GM13977 (cell line): ENCODE measurements around the gene EXOSC7.

ENCODE experiments used
- DNase-seq: peaks from one replicate; pipeline ENCODE4 v3.0.0; 2012; ENCODE audit warnings: low spot score
- CTCF ChIP-seq: IDR thresholded peaks from 2 replicates; pipeline ENCODE4 v1.5.1; 2012; ENCODE audit warnings: mild to moderate bottlenecking, control low read depth; ENCODE audit not compliant: insufficient read depth; ENCODE audit errors: extremely low read depth, missing control alignments
- in situ Hi-C: fragments of 300-500 bp; cut with MboI; formaldehyde crosslinking; loops from one replicate; pipeline ENCODE4 v1.12.0; 2022; ENCODE audit warnings: low sequenced_read_pairs, low pct_unique_long_range_greater_than_20kb, mixed read lengths, inconsistent platforms; ENCODE audit not compliant: unreplicated experiment

The EXOSC7 gene

DNA sequence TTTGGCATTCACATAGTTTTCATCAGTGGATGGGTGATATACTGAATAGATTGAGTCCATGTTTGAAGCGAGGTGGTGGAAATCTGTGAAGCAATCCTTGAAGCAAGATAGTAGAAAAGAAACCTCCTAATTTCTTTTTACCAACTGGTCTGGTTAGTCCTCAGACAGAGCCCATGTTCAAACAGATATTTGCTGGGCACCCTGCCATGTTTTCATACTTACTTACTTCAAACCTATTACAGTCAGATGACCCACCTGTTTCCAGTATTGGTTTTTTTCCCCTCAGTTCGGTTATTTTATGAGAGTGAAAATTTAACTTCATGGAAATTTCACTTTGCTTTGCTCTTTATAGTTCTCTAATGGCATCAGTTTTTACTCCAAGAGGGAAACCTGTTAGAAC is 23.7 kb downstream of the EXOSC7 start:
- DNase-seq: no peak
- TF ChIP-seq CTCF: no peak
- in situ Hi-C loops: no loop called here

- no peak for DNase-seq
- TF ChIP-seq CTCF: no peak
- in situ Hi-C loops: no loop called here
Observed at GRCh38 chr3:45000823-45001222, 24.8 kb downstream of the EXOSC7 start.

DNA sequence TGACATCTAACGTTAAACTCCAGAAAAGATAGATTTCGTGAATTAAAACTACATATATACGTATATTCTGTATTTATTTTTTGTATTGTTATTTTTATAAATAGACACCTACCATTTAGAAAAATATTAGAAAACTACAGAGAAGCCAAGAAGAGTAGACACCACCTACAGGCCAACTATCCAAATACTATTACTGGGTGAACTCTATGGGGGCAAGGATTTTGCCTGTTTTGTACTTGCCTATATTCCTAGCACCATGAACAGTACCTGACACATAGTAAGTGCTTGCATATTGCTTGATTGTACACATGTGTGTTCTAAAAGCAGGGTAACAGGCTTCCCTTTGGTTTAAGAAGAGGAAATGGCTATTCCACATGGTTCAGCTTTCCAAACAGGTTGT is 25.7 kb downstream of the EXOSC7 start:
- TF ChIP-seq CTCF: no peak
- in situ Hi-C loops: no loop called here
- no peak for DNase-seq

DNA sequence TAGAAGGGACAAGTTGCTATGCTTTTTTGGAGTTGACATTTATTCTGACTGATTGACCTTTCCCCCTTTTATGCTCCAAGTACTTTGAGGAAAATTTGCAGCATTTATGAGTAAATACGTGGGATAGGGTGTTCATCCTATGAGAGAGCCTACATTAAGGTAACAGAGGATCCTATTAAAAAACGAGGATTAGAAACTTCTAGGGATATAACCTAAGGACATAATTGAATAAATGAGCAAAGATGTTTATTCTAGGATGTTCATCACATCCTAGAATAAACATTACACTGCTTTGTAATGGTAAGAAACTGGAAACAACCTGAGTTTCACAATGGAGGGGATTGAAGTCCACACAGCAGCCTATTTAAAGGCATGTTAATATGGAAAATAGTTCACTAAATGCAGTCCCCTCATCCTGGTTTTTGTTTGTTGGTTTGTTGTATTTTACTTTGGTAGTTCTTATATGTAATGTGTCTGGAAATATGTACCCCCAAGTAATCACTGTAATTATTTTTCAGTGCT is 26.2 kb downstream of the EXOSC7 start:
- TF ChIP-seq CTCF: no peak
- DNase-seq: no peak
- in situ Hi-C loops: no loop called here

GRCh38 chr3:45002720-45003119 is 26.7 kb downstream of the EXOSC7 start:
- DNase-seq: no peak
- no peak for TF ChIP-seq CTCF
- in situ Hi-C loops: no loop called here

DNA sequence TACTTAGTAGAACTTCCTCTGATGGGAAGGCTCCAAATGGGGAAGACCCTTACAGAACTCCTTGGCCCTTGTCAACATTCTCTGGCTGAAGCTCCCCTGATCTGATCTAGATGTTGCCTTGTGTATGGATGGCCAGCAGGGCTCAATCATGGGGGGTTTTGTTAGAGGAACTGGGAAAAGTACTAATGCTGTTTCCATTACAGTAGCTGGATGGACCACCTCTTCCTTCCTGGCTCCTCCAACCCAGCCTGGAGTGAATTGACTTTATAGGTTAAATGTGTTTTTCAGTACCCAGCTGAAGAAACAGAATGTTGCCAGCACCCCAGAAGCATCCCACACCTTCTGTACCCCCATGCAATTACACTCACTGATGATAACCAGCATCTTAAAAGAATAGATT is 27.4 kb downstream of the EXOSC7 start:
- no peak for TF ChIP-seq CTCF
- no peak for DNase-seq
- in situ Hi-C loops: no loop called here

GRCh38 chr3:45003859-45004258 is 27.8 kb downstream of the EXOSC7 start:
- no peak for TF ChIP-seq CTCF
- no peak for DNase-seq
- in situ Hi-C loops: no loop called here
